ENCODE data around the gene PSME3IP1.

DNA sequence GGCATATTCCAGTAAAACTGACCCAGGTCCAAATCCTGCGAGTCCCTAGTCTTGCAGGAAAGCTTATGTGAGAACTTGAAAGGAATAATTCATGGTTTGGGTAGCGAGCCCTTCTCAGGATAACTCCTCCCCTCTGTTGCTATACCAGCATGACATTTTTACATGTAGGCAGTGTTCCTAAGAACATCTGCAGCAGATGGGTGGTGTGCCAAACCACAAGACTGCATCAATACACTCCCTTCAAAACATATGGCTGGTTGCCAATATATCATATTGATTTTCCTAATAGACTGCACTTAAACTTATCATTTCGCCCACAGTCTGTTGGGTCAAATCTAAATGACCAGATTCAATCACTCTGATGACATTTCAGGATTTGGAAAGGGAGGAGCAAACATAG lies 19.9 kb downstream of the PSME3IP1 start:
- TF ChIP-seq CTCF (IDR thresholded peaks at IDR 0.05) = no peak
- TF ChIP-seq POLR2A (IDR thresholded peaks at IDR 0.05) = no peak

Data from lower leg skin (tissue), 3 donors.